Central memory CD8-positive, alpha-beta T cell (primary cell): ENCODE data around the gene HOXD13.

ENCODE experiments used
- ATAC-seq: fragments of 150-1000 bp; cut with Tn5 transposase; replicated peaks from 2 replicates; pipeline ENCODE4 v1.10.0; 2022; ENCODE audit warnings: mild to moderate bottlenecking, moderate FRiP score, moderate number of reproducible peaks; ENCODE audit not compliant: poor library complexity, severe bottlenecking; ENCODE audit errors: extremely low read depth
- DNase-seq, 2 donors: peaks; one replicate each; pipeline ENCODE4 v3.0.0; 2021; ENCODE audit warnings: low spot score in 2 of 2
- H3K27ac Mint-ChIP-seq: one replicate; pipeline ENCODE4 v1.8.0; 2022; ENCODE audit warnings: low read depth, mild to moderate bottlenecking, moderate library complexity, mixed read lengths
- H3K27me3 Mint-ChIP-seq: one replicate; pipeline ENCODE4 v1.8.0; 2022; ENCODE audit warnings: mixed read lengths
- H3K36me3 Mint-ChIP-seq: one replicate; pipeline ENCODE4 v1.8.0; 2022; ENCODE audit warnings: mild to moderate bottlenecking, moderate library complexity, mixed read lengths; ENCODE audit not compliant: insufficient read depth
- H3K4me1 Mint-ChIP-seq: one replicate; pipeline ENCODE4 v1.8.0; 2022; ENCODE audit warnings: mixed read lengths
- H3K4me3 Mint-ChIP-seq: one replicate; pipeline ENCODE4 v1.8.0; 2022; ENCODE audit warnings: mild to moderate bottlenecking, moderate library complexity, mixed read lengths
- H3K9me3 Mint-ChIP-seq: one replicate; pipeline ENCODE4 v1.8.0; 2022; ENCODE audit warnings: mixed read lengths

Gene HOXD13

DNA sequence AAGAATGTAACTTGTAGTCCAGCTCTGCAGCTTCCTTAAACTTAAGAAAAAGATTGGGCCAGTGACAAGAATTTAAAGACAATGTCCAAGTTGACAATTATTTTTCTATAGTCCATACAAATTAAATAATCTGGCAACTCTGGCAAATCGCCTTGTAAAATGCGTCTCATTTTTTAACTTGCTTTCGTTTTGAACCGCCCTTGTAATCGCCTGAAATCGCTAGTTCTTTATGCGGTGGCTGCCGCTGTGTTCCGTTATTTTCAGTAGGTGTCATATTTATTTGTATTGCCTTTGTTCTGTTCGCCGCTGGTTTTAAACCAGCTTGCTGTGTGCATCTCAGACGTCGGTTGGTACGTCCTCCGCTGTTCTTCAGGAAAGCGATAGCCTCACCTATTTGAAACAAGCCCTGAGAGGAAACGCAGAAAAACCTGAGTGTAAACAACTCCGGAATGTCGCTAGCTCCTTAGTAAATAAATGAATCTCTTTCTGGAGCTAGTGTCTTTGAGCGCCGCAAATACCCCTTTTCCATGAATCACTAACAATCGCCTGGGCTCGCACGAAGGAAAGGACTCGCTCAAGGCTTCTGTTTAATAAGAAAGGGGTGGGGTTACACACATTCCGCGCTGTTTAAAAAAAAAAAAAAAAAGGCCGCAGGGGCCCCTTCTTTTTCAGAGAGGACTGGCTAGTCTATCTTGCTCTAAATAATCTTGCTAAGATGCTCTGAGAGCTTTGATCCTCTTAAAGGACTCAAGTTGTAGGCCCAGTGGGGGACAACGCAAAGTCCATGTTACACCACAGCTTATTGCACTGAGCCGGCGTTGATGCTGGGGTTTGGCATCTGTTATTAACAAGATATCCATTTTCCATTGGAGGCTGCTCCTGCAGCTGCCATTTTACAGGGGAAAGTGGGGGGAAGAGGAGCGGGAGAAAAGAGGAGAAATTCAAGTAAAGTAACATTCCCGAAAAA is 40.0 kb downstream of the HOXD13 start:
- peak overlapping the region; percentile 72 for H3K4me3 Mint-ChIP-seq

DNA sequence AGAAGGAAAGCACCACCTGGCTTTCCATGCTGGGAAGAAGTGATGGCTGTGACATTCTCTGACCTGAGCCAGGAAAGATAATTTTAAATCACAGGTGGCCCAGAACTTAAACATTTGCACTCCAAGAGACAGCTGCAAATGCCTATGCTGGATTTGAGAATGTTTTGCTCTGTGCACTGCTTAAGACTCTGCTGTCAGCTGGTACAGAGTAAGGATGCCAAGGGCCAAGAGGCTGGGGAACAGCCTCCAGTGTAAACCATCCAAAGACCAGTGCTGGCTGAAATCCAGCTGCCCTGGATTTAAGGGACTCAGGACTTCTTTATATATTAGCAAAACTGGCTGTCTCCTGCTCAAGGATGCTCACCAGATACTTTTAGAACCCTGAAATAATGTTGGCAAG is 40.9 kb downstream of the HOXD13 start:
- Mint-ChIP-seq H3K27me3 (peaks cover 90% of the 10 kb centered on the region), H3K36me3 (peaks cover 24% of the 10 kb centered on the region), H3K4me1 (peaks cover 32% of the 10 kb centered on the region), H3K27ac (no peak overlapping the region), H3K9me3 (no peaks in the 10 kb centered on the region), H3K4me3 (no peak overlapping the region)
- DNase-seq, result no peak
- no peak for ATAC-seq

More for the DNA sequence above, 40.0 kb downstream of the HOXD13 start:
- peaks cover 30% of the 10 kb centered on the region for H3K36me3 Mint-ChIP-seq
- no peak overlapping the region for H3K27ac Mint-ChIP-seq
- peaks cover 90% of the 10 kb centered on the region for H3K27me3 Mint-ChIP-seq
- H3K9me3 Mint-ChIP-seq, result no peaks in the 10 kb centered on the region
- H3K4me1 Mint-ChIP-seq, result peaks cover 39% of the 10 kb centered on the region
- DNase-seq, result no peak
- peak; percentile 33 for ATAC-seq

- H3K9me3 Mint-ChIP-seq, result no peaks in the 10 kb centered on the region
- H3K4me3 Mint-ChIP-seq, result no peak overlapping the region
- ATAC-seq, result no peak
- H3K27me3 Mint-ChIP-seq, result peaks cover 90% of the 10 kb centered on the region
- H3K36me3 Mint-ChIP-seq, result peaks cover 23% of the 10 kb centered on the region
- H3K4me1 Mint-ChIP-seq, result peaks cover 30% of the 10 kb centered on the region
- no peak for DNase-seq
- no peak overlapping the region for H3K27ac Mint-ChIP-seq
Observed at GRCh38 chr2:176134035-176134434, 41.5 kb downstream of the HOXD13 start.

- H3K4me3 Mint-ChIP-seq, result peak overlapping the region; percentile 35
- DNase-seq, result no peak
- H3K27me3 Mint-ChIP-seq, result peaks cover 95% of the 10 kb centered on the region
- H3K36me3 Mint-ChIP-seq, result peaks cover 22% of the 10 kb centered on the region
- peaks cover 28% of the 10 kb centered on the region for H3K4me1 Mint-ChIP-seq
- no peaks in the 10 kb centered on the region for H3K9me3 Mint-ChIP-seq
- no peak for ATAC-seq
- no peak overlapping the region for H3K27ac Mint-ChIP-seq
Observed at GRCh38 chr2:176135035-176135440, 42.5 kb downstream of the HOXD13 start.

- H3K27me3 Mint-ChIP-seq, result peaks cover 91% of the 10 kb centered on the region
- H3K36me3 Mint-ChIP-seq, result peaks cover 11% of the 10 kb centered on the region
- H3K4me1 Mint-ChIP-seq, result peaks cover 26% of the 10 kb centered on the region
- no peaks in the 10 kb centered on the region for H3K9me3 Mint-ChIP-seq
- ATAC-seq, result no peak
- no peak overlapping the region for H3K4me3 Mint-ChIP-seq
- H3K27ac Mint-ChIP-seq, result no peak overlapping the region
- no peak for DNase-seq
Observed at GRCh38 chr2:176136374-176137251, 44.1 kb downstream of the HOXD13 start.

GRCh38 chr2:176137252-176137580 is 44.7 kb downstream of the HOXD13 start:
- Mint-ChIP-seq H3K4me3 (no peak overlapping the region), H3K9me3 (no peaks in the 10 kb centered on the region), H3K27me3 (peaks cover 91% of the 10 kb centered on the region), H3K4me1 (peaks cover 24% of the 10 kb centered on the region), H3K27ac (no peak overlapping the region), H3K36me3 (peaks cover 10% of the 10 kb centered on the region)
- ATAC-seq, result no peak
- no peak for DNase-seq

- ATAC-seq (no peak), DNase-seq (no peak)
Observed at GRCh38 chr2:176137906-176138305, 45.4 kb downstream of the HOXD13 start.

DNA sequence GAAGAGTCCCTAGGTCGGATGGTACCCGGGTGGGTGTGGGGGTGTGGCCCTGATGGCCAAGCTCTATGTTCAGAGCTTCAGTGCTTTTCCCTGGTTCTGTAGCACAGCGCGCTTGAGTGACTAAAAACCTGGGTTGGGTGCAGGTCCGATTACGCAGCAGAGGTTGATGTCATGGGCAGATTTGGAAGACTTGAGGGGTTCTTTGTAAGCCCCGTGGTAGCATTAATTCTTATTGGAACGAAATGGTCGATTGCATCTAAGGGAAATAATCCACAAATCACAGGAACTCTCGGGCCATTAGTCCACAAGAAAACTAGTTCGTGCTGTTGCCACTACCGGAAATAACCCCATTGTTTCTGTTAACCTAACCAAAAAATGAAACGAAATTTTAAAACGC is 46.0 kb downstream of the HOXD13 start:
- Mint-ChIP-seq H3K4me3 (no peak overlapping the region), H3K36me3 (peaks cover 7% of the 10 kb centered on the region), H3K4me1 (peaks cover 20% of the 10 kb centered on the region), H3K9me3 (no peaks in the 10 kb centered on the region), H3K27me3 (peaks cover 91% of the 10 kb centered on the region), H3K27ac (no peak overlapping the region)
- DNase-seq, result no peak
- ATAC-seq, result no peak

More at GRCh38 chr2:176137906-176138305, 45.4 kb downstream of the HOXD13 start:
- peaks cover 91% of the 10 kb centered on the region for H3K27me3 Mint-ChIP-seq
- H3K4me3 Mint-ChIP-seq, result no peak overlapping the region
- H3K36me3 Mint-ChIP-seq, result peaks cover 7% of the 10 kb centered on the region
- peaks cover 20% of the 10 kb centered on the region for H3K4me1 Mint-ChIP-seq
- no peaks in the 10 kb centered on the region for H3K9me3 Mint-ChIP-seq
- no peak overlapping the region for H3K27ac Mint-ChIP-seq

GRCh38 chr2:176138923-176139660 is 46.6 kb downstream of the HOXD13 start:
- ATAC-seq (no peak), DNase-seq (no peak)
- H3K4me3 Mint-ChIP-seq, result no peak overlapping the region
- peaks cover 20% of the 10 kb centered on the region for H3K4me1 Mint-ChIP-seq
- H3K9me3 Mint-ChIP-seq, result no peaks in the 10 kb centered on the region
- H3K36me3 Mint-ChIP-seq, result peaks cover 7% of the 10 kb centered on the region
- no peak overlapping the region for H3K27ac Mint-ChIP-seq
- H3K27me3 Mint-ChIP-seq, result peaks cover 91% of the 10 kb centered on the region

DNA sequence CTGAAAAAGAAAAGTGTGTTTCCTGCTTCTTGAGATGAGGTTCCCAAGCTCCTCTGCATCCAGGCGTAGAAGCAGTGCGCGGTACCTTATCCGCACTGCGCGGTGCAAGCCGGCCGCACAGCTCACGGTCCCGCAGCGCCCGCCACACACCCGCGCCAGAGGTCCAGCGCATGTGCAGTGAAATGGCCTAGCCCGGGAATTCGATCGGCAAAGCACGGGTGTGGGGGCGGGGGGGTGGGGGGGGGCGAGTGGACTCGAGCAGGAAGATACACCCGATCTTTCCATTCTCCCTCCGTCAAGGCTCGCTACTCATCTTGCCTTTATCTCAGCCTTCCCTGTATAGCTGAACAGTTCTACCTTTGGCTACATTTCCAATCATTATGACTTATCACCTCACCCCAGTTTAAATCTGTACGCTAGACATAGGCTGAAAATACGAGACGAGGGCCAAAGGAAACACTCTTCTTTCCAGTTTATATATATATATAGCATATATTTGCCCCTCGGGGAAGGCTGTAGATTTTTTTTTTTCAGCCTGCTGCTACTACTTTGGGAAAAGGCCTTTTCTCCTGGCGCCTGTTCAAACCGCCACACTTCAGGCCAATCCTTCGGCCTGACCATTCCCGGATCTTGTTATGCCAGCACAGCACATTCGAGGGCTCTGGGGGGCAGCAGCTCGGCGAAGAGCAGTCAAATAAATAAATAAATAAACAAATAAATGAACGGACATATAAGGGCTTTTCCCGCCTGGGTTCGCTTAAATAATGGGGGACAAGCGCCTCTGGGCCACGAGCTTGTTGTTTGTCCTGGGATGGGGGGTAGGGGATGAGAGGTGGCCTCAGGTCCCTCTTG is 47.4 kb downstream of the HOXD13 start:
- Mint-ChIP-seq H3K27me3 (peaks cover 92% of the 10 kb centered on the region), H3K4me1 (peaks cover 20% of the 10 kb centered on the region), H3K36me3 (peaks cover 7% of the 10 kb centered on the region), H3K27ac (no peak overlapping the region), H3K9me3 (no peaks in the 10 kb centered on the region), H3K4me3 (no peak overlapping the region)
- ATAC-seq (no peak), DNase-seq (no peak)

GRCh38 chr2:176140513-176141317 is 48.2 kb downstream of the HOXD13 start:
- Mint-ChIP-seq H3K36me3 (peaks cover 5% of the 10 kb centered on the region), H3K4me3 (peak overlapping the region; percentile 26), H3K27ac (no peak overlapping the region), H3K9me3 (no peaks in the 10 kb centered on the region), H3K27me3 (peaks cover 92% of the 10 kb centered on the region), H3K4me1 (peaks cover 14% of the 10 kb centered on the region)
- ATAC-seq (peak; percentile 81), DNase-seq (peak; percentile 52 to 54)
